HG03378 (cell line): ENCODE measurements around the gene STAG1.
"Not testable (repeated sequence)": the region's sequence is repeated elsewhere in the genome, so short reads cannot be mapped to it uniquely, and the experiment has no call there.

Source experiments
- ATAC-seq: cut with Tn5 transposase; IDR thresholded peaks from one replicate; pipeline ENCODE4 v1.9.1; 2021; ENCODE audit warnings: mild to moderate bottlenecking, moderate library complexity; ENCODE audit not compliant: unreplicated experiment

Gene STAG1

GRCh38 chr3:136752172-136752421, at the start of gene STAG1:
Gene STAG1 (minus strand): TSS chr3:136752378. CDS start chr3:136630898, 121,480 bp downstream.
- ATAC-seq: no peak

GRCh38 chr3:136801146-136801545, 49.0 kb upstream of the STAG1 start:
- not testable (repeated sequence) for ATAC-seq

- ATAC-seq: no peak
Observed at GRCh38 chr3:136792556-136793330, 40.6 kb upstream of the STAG1 start.

GRCh38 chr3:136790786-136791185, 38.6 kb upstream of the STAG1 start:
- ATAC-seq: no peak

GRCh38 chr3:136789976-136790375, 37.8 kb upstream of the STAG1 start:
- no peak for ATAC-seq

- ATAC-seq: no peak
Observed at GRCh38 chr3:136788154-136788553, 36.0 kb upstream of the STAG1 start.

- ATAC-seq: peak; percentile 80
Observed at GRCh38 chr3:136787349-136787748, 35.2 kb upstream of the STAG1 start.

GRCh38 chr3:136783708-136784191, 31.6 kb upstream of the STAG1 start:
- no peak for ATAC-seq

GRCh38 chr3:136780741-136781140, 28.6 kb upstream of the STAG1 start:
- ATAC-seq: no peak

GRCh38 chr3:136778865-136779264, 26.7 kb upstream of the STAG1 start:
- no peak for ATAC-seq

- ATAC-seq: no peak
Observed at GRCh38 chr3:136772709-136773108, 20.5 kb upstream of the STAG1 start.

- ATAC-seq: not testable (repeated sequence)
Observed at GRCh38 chr3:136758160-136759102, 6.3 kb upstream of the STAG1 start.

- ATAC-seq: no peak
Observed at GRCh38 chr3:136755192-136755591, 3.0 kb upstream of the STAG1 start.

- ATAC-seq: no peak
Observed at GRCh38 chr3:136753326-136753939, 1.3 kb upstream of the STAG1 start.

GRCh38 chr3:136752422-136753325, 496 bp upstream of the STAG1 start:
- peak; percentile 82 for ATAC-seq

- no peak for ATAC-seq
Observed at GRCh38 chr3:136751316-136752171, 634 bp downstream of the STAG1 start.

- no peak for ATAC-seq
Observed at GRCh38 chr3:136750897-136751315, 1.3 kb downstream of the STAG1 start.

- no peak for ATAC-seq
Observed at GRCh38 chr3:136750209-136750896, 1.8 kb downstream of the STAG1 start.

GRCh38 chr3:136749602-136750001, 2.6 kb downstream of the STAG1 start:
- not testable (repeated sequence) for ATAC-seq
